Adrenal gland (tissue), 5 donors: ENCODE measurements around the gene EEF1AKMT3.

ENCODE experiments used
- POLR2A ChIP-seq, 2 donors: fragments of 450-650 bp; IDR thresholded peaks; one replicate each; pipeline ENCODE4 v1.6.1; 2017; ENCODE audit warnings: antibody characterized with exemption in 2 of 2, mild to moderate bottlenecking in 2 of 2, moderate library complexity in 1 of 2
- TF ChIP-seq, protein P1 (sequence below), 6 experiments: fragments of 450-650 bp in 4 of 6; fragments of 200-600 bp in 2 of 6; sonication (generic) in 1 of 6; IDR thresholded peaks; 1 replicate in 5 of 6; 2 replicates in 1 of 6; pipeline versions ENCODE4 v1.5.1 to v1.8.0; 2016 to 2021; ENCODE audit warnings: antibody characterized with exemption in 6 of 6, mild to moderate bottlenecking in 2 of 6, moderate library complexity in 1 of 6
- donor health status: DM: no; HTN: no; CAD: no.

DNA sequence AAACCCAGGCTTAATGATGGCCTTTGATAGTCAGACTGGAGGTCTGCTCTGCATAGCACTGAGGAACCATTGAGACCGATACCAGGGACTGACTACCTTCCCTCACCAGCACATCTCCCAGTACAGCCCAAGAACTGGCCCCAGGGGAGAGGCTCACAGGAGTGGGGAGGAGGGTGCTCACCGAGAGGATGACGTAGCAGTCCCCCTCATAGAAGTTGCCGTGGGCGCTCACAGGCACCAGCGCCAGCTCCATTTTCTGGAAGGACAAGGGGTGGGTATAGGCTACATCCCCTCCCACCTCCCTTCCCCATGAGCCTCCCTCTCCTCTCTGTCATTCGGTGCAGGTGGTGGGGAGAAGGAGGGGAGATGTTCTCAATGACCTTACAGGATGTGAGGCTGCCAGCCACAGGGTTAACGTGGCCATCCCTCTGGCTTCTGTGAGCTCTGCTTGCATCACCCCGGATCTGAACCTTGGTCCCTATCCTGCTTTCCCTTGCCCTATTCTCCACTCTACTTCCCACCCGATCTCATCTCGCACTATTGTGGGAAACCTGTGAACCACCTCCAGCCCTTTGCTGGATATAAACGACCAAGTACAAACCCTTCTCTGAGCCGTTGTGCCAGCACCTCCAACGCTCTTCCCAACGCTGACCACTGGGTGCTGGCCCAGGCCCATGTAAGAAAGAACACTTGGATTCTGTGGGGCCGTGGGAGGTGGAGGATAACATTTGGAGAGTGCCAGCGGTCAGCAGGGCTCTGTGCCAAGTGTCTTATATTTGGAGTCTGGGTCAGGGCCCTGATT is 41.8 kb downstream of the EEF1AKMT3 start:
- TF ChIP-seq, protein P1, sequence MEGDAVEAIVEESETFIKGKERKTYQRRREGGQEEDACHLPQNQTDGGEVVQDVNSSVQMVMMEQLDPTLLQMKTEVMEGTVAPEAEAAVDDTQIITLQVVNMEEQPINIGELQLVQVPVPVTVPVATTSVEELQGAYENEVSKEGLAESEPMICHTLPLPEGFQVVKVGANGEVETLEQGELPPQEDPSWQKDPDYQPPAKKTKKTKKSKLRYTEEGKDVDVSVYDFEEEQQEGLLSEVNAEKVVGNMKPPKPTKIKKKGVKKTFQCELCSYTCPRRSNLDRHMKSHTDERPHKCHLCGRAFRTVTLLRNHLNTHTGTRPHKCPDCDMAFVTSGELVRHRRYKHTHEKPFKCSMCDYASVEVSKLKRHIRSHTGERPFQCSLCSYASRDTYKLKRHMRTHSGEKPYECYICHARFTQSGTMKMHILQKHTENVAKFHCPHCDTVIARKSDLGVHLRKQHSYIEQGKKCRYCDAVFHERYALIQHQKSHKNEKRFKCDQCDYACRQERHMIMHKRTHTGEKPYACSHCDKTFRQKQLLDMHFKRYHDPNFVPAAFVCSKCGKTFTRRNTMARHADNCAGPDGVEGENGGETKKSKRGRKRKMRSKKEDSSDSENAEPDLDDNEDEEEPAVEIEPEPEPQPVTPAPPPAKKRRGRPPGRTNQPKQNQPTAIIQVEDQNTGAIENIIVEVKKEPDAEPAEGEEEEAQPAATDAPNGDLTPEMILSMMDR (IDR thresholded peaks at IDR 0.05): no peak
- no peak for TF ChIP-seq POLR2A (IDR thresholded peaks at IDR 0.05)
